GM19328 (cell line): Measurements from ENCODE around the gene TTLL12.

Experiments
- ATAC-seq: cut with Tn5 transposase; IDR thresholded peaks from one replicate; pipeline ENCODE4 v1.9.1; 2021; ENCODE audit warnings: mild to moderate bottlenecking, moderate library complexity; ENCODE audit not compliant: unreplicated experiment

TTLL12 gene

DNA sequence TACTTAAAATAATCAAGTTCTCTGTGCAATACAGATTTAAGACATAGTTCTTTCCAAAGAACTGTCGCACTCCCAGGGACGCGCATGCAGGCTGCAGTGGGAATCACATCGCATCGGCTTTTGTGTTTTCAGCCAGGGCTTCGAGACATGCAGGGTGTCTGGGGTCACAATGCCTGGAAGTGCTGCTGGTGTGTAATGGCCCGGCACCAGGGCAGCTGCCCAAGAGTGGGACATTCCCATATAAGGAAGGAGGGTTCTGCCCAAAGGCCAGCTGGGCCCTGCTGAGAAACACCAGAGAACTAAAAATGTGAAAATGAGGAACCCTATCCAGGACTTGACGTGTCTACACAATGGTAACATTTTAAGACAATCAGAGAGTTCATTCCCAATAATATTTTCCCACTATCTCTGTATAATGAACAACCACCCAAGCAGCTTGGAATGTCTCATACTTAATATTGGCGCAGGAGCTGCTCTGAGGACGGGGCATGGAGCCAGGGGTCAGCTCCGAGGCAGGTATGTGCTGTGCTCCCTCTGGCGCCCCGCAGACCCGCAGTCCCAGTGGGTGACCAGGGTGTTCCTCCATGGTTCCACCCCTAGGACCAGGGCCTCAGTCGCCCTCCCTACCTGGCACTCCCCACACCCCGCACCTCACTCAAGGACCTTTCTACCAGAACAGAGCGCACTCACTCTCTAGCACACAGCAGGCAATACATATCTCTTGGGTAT lies 55.0 kb downstream of the TTLL12 start:
- no peak for ATAC-seq

DNA sequence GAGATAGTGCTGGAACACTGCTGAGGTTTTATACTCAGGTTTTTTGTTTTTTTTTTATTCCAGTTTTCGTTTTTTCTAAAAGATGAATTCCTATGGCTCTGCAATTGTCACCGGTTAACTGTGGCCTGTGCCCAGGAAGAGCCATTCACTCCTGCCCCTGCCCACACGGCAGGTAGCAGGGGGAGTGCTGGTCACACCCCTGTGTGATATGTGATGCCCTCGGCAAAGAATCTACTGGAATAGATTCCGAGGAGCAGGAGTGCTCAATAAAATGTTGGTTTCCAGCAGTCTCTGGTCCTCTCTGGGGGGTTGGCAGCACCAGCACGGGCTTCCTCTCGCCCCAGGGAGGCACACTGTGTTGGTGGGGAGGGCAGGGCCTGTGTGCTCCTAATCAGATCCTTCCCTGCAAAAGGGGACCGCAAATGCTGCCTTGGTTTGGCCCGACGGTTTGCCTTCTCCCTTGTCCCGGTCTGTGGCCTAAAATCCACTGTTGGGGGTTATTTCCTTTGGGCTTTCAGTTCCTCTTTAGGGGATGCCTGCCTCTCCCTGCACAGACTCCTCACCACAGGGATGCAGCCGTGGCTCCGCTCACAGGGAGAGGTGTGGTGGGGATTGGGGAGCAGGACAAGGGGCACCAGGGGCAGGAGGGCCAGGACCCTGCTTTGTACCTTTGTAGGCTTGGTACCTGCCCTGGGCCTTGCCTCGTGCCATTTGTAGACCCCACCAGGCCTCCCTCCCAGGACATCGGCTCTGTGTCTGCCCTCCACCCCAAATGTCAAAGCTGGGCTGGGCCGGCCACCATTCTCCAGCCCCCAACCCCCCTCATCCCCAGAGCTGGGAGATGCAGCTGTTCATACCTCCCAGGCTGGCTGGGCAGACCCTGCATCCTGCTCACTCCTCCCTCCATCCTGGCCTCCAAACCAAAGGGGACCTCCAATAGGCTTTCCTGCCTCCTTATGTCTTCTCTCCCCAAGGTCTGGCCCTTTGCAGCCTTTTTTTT lies 57.2 kb downstream of the TTLL12 start:
- ATAC-seq: no peak

DNA sequence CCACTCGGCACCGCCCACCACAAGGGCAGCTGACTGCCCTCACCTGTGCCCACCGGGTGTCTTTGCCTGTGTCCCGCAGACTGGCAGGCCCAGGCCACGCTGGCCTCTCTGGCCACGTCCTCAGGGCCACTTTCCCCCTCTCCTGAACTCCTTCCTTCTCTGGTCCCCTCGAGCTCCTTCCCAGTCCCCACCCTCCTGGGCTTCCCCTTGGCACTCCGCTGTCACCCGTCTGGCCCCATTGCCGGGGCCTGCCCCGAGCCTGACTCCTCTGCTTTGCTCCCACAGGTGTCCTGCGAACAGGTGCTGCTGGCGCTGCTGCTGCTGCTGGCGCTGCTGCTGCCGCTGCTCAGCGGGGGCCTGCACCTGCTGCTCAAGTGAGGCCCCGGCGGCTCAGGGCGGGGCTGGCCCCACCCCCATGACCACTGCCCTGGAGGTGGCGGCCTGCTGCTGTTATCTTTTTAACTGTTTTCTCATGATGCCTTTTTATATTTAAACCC lies 58.0 kb downstream of the TTLL12 start:
- no peak for ATAC-seq

DNA sequence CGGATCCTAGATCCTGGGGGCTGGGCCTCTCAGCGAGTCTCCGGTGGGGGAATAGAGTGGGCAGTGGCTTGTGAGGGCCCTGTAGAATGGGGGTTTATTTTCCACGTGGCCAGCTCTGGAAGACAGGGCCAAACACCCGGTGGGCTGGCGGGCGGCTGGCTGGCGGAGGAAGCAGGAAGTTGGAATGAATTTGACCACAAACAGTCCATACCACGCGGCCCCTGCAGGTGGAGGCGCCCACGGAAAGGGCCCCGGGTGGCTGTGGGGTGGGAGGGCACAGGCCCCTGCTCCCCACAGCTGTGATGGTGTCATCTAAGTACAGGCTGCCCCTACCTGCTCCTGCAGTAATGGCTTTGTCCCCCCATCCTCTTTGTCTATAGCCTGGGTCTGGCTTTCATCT lies 58.8 kb downstream of the TTLL12 start:
- ATAC-seq: no peak

DNA sequence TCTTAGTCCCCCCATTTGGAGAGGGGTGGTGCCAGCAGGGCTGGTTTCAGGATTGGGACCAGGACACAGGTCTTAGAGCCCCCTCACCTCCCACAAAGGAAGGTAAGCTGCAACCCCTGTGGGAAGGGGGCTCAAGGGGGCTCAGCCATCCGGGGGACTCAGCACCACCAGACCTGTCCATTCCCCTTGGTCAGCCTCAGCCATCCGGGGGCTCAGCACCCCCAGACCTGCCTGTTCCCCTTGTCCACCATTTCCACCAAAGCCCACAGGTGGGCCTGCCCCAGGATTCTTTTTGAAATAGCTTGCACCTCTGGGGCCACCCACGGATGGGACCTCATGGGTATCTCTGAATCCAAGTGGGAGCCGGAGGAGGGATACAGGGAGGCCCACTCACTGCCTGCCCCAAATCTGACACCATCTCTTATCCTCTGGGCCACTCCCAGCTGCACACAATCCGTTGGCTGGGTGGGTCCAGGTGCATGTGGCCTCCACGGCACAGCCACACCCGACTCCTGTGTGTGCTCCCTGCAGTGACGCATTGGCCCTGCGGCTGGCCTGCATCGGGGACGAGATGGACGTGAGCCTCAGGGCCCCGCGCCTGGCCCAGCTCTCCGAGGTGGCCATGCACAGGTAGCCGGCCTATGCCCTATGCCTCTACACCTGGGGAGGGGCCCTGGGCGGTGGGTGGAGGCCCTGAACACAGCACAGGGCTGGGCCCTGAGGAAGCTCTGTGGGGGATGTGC lies 59.6 kb downstream of the TTLL12 start:
- ATAC-seq: no peak

DNA sequence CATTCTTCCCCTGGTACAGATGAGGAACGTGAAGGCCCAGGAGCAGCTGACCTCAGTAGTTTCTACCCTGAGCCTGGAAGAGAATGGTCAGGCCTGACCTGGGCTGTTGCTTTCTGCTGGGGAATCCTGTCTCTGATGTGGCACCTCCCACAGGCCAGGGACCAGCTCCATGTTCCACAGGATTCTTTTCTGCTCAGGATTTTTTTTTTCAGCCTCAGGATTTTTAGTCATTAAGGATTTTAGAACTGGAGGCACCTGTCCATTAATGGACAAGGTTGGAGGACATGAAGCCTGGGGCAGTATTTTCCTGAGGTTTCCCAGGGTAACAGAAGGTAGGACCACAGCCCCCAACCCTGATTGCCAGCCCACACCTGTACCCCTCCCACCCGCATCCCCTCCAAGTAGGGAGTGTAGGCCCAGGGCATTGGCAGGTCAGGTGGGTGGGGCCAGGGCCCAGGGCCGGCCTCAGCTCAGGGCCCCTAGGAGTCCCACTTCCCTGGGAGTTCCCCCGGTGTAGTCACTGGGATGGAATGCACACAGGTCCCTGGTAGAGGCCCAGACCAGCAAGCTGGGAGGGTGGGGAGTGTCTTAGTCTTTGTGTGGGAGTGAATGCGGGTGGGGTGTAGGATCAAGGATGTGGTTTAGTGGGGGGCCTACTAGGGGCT lies 60.3 kb downstream of the TTLL12 start:
- no peak for ATAC-seq

DNA sequence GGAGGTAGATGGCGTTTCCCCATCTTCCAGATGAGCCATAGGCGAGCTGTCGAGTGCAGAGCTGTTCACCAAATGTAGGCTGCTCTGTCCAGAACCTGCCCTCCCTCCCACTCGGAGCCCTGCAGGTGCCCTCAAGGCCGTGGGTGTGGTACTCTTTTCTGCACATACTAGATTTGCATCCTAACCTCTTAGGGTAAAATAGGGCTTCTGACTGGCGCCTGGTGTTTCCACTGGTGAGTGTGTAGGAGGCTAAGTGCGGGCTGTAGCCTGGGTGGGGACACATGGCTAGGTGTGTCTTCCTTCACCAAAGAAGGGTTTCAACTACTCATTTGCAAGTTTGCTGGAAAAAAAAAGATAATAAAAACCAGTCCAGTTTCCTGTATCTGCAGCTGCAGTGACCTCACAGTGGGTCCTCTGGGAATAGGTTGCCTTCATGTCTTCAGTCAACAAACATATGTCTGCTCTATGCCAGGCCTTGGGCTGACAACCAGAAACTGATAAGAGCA lies 67.9 kb downstream of the TTLL12 start:
- no peak for ATAC-seq

DNA sequence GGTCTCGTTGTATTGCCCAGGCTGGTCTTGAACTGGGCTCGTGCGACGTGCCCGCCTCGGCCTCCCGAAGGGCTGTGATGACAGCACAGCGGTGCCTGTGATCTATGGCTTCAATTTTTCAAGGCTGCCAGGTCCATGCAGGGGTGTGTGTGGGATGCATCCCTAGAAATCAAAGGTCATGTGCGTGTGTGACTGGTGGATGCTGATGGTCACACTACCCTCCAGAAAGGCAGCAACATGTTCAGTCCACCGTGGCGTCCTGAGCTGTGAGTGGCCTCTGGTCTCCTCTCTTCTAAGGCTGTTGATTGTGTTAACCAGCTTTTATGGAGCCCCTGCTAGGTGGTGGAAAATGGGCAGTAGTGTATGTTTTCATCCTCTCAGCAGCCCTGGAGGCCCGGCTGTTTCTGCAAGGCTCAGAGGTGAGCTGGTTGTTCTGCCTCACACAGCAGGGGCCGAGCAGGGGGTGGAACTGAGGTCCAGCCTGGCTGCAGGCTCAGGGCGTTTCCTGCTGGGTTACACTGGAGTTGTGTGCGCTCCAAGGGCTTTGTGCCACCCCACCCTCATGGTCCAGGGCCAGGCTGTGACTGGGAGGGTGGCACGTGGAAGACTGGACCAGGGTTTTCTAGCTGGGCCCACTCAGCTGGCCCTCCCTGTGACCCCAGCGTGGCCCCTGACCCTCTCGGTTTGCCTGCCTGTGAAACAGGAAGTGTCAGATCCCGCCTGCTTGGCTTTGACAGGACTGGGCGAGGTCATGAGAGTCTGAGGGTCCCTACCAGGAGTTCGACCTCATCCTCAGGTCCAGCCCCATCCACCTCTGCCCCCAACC lies 68.7 kb downstream of the TTLL12 start:
- ATAC-seq: no peak

DNA sequence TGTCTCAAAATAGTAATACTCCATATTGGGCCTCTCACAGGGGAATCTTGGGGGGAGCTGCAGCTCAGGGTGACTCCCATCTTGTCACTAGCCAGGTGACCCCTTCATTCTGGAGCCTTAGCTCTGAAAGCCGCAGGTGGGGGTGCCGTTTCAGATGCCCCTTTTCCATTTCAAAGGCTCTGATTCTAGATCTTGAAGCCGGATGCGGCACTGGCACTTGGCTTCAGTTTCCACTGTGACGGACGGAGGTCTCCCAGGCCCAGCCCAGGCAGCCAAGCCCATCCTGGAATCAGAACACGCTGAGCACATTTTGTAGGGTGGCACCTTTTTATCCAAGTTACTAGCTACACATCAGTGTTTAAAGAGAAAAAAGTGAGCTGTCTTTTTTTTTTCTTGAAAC lies 70.0 kb downstream of the TTLL12 start:
- no peak for ATAC-seq
